ENCODE data around the gene COPS3.

The COPS3 gene

DNA sequence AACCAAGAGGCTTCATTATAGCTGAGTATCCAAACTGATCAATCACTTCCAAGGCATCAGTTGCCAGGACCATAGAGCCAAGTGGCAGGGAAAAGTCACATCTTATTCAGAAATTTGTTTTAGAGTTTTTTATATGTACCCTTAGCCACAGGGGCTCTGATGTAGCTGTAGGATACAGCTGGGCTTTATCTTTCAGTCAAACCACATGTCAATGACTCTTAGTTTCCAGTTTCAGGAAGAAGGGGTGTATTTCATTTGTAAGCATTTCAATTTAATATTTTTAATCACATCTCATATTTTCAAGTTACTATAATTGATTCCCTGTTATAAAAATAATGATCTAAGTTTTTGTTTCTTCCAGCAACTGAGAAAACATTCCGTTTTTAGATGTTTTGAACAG is 41.2 kb downstream of the COPS3 start:
- no peak for DNase-seq

DNA sequence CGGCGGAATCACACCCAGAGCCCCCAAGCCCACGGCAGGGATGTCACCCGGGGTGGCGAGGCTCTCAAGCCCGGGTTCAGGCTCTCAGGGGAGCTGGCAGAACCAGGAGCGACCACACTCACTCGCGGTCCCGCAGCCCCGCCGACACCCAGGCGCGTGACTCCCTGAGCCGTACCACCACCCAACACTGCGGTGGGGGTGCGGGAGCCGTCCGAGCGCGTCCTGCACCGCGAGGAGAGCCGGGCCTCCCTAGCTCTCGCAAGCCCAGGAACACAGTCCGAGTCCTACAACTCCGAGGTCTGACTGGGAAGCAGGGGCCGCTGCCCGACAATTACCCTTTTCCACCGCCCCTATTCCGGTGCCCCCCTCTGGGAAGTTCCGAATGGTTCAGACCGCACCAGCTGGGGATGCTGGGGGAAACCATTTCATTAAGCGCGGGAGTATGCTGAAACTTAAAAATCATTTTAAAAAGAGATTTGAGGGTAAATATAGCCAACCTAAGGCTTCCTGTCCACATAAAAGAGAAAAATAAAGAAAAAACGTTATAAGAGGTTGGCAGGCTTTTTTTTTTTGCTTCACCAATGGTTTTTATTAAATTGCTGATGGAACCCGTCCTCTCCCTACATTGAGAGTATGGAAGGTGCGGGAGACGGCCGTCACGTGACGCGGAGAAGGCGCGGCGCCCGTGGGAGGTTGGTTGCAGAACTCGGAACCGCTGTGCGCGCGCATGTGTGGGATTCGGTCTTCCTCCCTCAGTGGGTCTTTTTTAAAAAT is 43.8 kb downstream of the COPS3 start, which contains the start of gene FLCN:
TSS of gene FLCN (minus strand) at position 143 of the 774 bp plus-strand sequence. CDS start 9,031 bp downstream, outside the sequence.
- DNase-seq: peak; percentile 65 to 75

DNA sequence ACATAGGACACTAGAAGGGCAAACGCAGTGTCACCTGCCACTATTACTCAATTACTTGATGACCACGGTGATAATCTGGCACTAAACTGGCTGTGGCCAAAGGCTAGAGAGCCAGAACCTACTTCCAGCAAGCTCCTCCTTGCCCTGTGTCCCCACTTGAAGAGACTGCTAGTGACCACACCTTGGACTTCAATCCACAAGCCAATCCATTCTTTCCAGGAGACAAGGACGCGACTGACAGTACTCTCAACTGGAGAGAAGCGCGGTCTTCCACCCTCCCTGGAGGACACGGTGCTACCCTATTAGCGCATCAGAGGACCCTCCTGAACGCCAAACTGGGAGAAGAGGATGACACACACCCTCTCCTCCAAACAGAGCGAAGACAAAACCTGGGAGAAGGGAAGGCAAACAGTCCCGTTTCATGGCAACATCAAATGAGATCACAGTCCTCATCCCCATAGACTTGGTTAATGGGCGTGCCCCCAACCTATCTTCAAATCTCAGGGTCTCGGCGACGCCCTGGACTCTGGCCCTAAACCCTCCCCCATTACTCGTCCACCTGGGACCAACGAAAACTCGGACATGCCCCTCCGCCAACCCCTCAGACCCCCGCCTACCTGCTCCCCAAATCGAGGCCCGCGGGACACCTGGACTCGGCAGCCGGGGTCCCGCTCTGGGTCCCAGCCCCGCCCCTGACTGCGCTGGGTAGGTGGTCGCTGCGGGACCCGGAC is 44.6 kb downstream of the COPS3 start:
- no peak for DNase-seq

DNA sequence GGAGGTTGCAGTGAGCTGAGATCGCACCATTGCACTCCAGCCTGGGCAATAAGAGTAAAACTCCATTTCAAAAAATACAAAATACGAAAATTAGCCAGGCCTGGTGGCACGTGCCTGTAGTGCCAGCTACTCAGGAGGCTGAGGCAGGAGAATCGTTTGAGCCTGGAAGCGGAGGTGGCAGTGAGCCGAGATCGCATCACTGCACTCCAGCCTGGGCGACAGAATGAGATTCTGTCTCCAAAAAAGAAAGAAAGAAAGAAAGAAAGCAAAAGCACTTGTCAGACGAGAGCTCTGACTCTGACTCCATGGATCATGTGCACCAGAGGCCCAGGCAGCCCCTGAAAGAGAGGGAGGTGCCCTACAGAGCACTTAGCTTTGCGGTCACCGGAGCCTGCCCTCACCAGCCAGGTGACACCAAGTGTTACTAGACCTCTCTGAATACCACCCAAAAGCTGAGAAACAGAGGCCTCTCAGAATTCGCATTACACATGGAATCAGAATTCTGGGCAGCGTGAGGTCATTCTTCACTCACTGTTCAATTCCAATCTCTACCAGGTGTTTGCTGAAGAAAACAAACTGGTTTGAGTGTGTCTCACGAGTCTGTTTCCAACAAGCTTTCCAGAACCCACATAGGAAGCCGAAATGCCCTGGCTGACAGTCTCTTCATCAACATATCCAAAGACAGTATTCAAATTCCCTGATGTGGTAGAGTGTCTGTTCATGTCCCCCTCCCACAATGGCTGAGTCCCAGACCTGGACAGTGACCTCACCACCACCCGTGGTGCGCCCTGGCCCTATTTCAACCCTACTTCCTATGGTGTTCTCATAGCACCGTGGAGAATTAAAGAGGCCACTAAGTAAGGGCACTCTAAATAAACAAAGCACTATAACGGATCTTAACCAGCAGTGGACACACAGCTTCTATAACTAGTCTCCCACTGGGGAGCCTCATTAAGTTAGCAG is 45.6 kb downstream of the COPS3 start:
- peak in 1 of 2 experiments; percentile 3 for DNase-seq

DNA sequence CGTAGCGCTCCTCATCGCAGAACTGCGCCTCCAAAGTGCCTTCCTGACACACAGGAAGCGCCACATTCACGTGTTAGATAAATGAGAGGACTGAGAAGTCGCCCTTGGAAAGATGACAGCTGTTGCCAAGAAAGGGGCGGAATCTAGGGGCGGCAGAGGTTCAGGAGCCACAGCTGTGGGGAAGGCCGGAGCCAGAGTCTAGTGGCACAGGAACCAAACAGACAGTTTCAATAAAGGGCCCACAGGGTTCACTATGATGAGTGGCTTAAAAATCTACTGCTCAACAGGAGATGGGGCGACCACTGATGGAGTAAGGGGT is 48.8 kb downstream of the COPS3 start:
- DNase-seq: no peak

DNA sequence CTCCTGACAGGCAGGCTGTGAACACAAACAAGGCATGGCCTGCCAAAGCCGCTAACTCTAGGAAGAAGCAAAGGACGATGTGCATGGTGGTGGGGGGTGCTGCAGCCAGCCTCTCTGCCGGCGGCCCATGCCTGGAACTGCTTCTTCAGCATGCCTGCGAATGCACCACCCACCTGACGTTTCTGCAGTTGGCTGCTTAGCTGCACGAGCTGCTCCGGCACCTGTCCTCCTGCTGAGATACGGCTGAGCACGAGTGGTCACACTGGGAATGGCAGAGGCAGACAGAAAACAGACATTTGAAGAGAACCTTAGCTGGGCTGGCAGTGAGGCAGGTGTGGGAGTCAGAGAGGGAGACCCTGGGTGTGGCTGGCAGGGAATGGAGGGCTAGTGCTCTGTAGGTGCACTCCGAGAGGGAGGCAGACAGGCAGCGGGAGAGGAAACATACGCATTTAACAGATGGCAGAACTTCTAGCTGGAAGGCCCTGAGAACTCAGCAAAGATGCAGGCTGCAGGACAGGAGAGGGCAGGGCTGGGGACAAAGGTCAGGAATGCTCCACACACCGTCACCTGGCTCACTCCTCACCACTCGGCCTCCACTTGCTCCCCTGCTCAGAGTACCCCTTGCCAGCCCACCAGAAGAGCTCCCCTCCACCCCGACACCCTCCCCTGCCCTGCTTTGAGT is 49.3 kb downstream of the COPS3 start:
- DNase-seq: no peak

DNA sequence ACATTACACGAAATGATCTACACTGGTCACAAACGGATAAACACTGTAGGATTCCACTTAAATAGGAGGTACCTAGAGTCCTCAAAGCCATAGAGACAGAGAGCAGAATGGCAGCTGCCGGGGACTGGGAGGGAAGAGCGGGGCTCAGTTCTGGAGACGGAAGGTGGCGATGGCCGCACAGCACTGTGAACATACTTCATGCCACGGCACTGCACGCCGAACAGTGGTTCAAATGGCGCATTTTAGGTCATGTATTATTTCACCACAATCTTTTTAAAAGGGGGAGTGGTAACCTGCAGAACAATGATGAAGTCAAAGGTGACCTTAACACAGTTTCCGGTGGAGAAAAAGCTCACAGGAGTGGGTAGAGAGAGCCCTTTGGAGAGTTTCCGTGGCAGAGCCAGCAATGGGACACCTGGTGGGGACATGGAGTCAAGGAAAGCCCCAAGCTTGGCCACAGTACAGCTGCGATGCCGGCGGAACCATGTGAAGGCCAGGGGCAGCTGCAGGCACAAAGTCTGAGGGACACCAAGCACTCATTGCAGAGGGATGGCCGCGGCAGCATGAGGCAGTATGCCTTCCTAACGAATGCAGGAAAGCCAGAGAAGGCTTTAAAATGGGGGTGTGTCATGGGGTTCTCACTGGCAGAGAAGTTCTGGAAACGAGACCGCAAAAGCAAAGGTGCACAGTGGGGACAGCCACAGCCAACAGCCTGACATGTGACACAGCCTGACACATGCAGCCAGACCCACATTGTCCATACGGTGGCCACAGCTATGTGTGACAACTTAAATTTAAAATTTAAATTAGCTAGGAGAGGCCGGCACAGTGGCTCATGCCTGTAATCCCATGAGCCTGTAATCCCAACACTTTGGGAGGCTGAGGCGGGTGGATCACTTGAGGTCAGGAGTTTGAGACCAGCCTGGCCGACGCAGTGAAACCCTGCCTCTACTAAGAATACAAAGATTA is 51.3 kb downstream of the COPS3 start:
- no peak for DNase-seq

DNA sequence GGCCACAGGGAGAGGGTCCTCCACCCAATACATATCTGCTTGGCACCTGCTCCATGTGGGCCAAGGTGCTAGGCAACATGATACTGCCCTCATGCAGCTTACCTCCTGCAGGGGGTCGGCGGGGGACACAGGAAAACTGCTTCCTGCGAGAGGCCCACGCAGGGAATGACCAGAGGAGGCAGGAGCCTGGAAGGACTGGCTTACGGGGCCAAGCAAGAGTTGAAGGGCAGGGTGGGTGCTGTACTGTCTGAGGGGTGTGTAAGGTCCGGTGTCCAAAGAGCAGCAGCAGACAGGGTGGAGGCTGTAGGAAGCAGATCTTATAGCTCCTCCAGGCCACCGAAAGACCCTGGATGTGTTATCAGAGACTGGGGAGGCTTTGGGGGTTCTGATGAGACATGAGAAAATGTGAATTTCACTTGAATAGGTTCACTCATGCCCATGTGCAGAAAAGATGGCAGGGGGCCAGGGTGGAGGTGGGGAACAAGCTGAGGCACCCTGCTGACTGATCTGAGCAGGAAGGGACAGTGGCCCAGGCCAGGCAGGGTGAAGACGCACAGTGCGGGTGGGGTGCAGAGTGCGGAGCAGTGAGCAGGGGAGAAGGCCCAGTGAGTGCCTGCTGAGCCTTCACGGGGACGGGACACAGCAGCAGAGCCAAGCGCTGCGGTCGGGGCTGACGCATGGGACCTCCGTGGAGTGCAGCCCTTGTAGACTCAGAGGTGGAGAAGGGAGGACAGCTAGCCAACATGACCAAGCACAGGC is 52.3 kb downstream of the COPS3 start:
- no peak for DNase-seq

DNA sequence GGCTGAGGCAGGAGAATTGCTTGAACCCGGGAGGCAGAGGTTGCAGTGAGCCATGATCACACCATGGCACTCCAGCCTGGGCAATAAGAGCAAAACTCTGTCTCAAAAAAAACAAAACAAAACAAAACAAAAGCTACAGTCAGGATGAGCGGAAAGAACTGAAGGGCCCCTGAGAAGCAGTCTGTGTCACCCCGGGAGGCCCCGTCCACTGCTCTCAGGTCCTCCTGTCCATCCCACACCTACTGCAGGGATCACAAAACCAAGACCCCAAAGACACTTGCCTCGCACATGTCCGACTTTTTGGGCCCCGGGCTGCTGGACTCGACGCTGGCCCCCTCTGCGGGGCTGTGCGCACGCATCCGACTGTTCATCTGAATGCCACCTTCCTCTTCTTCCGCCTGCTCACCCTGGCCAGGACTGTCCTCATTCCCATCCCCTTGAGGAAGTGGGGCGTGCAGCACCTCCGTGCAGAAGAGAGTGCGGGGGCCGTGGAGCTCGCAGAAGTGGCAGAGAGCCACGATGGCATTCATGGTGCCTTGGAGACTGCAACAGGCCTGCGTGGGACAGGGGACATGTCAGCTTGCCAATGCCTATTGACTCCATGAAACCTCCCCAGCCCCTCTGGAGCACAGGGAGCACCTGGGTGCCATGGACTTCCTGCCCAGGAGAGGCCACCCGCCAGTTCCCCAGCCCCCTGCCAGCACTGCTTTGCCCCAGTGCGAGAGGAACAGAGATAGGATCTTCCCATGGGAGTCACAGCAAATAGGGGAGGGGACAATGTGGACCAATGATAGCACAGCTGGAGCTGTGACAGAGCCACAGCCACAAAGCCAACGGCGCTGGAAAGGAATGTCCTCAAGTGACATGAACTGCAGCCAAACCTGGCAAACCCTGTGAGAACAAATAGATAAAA is 53.2 kb downstream of the COPS3 start:
- no peak for DNase-seq

DNA sequence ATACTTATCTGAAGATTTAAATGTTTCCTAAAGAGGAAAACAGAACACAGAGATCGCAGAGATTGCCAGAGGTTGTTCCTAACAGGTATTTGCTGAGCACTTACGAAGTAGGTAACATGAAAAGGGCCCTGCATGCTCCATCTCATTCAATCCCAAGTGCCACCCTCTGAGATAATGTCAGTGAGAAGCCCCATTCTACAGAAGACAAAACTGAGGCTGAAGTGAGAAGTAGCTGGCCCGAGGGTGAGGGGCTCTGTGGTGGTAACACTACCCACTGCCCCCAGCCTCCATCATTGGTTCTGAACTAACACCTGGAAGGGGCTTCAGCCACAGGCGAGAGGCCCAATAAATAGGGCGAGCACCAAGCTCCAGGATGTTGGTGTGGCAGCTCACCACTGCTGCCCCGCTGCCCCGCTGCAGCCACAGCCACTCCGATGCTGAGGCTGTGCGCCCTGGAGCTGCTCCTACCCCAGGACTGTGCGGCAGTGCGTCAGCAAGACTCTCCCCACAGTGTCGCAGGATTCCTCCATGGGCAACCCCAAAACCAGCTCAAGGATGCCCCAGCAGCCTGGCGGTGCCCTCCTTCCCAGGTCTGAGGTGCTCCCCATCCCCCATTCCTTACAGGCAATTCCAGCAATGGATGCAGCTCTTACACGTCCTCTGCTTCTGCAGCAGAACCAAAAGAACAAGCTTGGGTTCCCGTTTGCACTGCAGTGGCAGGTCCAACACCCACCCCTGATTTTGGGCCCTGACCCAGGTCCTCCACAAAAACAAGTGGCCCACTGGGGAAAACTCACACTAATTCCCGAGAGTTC is 54.4 kb downstream of the COPS3 start:
- no peak for DNase-seq

DNA sequence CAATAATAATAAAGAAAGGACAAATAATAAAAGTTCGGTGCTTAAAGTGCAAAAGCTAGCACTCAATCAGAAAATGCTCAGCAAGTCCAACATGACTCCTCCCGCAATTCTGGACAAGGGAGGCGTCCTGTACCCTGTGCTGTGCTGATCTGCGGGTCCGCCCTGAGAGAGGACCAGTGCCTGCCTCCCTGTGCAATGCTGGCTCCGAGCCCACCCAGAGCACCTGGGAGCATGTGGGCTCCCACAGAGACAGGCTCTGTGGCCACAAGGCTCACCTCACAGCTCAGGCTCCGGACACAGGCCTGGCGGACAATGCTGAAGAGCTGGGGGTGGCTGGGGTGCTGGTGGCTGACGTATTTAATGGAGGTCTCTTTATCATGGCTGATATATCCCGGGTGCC is 55.1 kb downstream of the COPS3 start:
- no peak for DNase-seq

DNA sequence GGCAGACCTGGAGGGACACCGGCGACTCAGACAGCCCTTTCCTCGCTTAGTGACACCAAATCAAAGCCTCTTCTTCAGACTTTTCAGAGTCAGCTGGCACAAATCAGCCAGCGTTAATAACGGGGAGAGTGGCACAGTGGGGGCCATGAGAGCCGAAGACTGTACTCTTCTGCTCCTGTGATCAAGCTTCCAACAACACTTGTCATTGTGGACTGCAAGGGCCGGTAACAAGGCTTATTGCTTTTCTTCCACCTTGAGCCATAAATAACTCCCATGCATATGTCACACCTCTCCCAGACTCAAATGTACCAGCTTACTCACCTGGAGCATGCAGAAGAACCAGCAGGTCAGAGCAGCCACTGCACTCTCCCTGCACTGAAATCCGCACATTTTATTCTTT is 56.9 kb downstream of the COPS3 start:
- no peak for DNase-seq

DNA sequence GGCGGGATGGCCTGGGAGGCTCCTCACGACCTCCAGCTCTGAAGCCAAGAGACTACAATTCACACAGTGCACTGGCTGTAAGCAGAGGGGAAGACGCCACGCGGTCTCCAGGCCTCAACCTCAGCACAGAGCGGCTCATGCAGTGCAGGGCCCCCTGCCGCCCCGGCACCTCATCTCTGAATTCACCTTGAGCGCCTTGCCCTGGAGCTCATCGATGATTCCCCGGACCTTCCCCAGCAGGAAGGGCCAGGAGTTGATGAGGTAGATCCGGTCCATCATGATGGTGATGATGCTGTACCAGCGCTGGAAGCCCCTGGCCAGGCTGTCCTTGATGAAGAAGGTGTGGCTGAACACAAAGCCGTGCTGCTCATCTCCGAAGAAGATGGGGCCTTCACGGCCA is 57.3 kb downstream of the COPS3 start:
- no peak for DNase-seq

DNA sequence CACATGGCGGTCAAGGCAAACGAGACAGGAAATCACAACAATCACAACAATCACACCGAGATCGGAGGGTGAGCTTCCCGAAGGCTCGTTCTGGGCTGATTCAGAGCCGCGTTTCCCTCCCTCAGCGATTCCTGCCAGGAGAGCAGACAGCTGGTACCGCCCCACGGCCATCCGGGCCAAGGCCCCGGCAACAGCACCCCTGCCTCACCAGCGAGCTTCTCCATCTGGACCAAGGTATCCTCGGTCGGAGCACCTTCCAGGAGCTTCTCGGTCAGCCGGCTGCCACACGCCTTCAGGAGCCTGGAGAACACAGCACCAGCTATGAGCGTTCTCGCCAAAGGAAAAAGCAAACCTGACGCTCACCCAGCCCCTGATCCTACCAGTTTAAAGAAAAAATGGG is 59.7 kb downstream of the COPS3 start:
- DNase-seq: no peak

DNA sequence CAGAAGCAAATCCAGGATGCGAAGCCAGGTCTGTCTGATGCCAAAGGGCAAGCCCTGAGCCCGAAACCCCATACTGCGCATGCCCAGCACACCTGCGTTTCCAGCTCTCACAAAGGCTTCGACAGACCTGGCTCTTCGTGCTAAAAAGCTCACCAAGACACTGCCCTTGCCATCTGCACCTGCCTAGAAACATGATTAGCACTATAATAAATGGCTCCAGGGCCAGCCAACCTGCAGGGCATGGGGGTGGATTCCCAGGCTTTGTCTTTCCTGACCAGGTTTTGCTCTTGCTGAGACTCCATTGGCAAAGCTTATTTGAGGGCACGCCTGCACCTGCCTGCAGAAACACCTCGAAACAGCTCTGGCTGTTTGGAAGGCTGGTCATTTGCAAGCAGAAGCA is 60.5 kb downstream of the COPS3 start:
- peak in 1 of 2 experiments; percentile 44 for DNase-seq

DNA sequence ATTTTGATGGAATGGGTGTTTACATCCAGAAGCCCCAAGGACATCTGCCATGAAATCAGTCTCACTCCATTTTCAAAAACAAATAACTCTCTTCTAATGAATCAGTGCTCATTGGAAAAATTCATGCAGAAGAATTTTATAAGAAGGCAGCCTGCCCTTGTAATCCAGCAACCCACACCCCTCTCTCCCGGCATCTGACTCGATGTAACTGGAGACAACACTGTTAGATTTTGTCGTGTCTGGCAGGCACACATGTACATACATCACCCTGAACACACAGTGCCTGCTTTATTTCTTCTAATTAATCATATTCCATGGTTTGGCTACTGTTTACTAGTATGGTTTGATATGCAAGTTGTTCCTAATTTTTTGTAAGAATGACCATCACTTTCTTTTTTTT is 63.1 kb downstream of the COPS3 start:
- no peak for DNase-seq

DNA sequence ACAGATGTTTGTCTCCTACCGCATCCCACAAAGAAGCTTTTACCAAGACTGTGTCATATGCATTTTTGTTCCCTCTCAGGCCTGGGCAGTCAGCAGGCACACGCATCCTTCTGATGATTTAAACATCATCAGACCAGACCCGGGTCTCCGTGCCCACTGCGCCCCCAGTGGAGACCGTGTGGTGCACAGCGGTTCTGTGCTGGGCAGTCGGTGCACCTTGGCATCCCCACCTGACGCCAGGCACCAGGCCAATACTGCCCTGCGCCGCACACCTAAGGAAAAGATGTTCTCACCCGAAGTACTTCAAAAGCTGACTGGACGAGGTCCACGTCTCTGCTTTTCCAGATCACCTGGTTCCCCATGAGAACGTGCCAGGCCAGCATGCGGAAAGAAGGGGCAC is 64.3 kb downstream of the COPS3 start:
- DNase-seq: no peak

DNA sequence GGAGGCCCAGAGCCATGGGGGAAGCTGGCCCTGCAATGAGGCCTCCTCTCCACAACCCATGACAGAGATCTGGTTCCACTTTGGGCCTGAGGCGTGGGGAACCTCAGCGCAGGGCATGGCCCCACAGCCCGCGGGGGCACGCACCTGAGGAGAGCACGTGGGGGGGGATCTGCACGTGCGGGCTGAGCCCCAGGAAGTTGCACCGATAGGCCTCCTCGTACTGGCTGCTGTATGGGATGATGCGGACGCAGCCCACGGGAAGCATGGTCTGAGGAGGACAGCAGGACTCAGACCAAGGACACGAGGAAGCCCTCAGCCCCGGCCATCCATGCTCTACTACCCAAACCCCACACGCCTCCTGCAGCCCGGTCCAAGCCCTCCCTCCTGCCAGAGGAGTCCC is 64.8 kb downstream of the COPS3 start:
- no peak for DNase-seq

DNA sequence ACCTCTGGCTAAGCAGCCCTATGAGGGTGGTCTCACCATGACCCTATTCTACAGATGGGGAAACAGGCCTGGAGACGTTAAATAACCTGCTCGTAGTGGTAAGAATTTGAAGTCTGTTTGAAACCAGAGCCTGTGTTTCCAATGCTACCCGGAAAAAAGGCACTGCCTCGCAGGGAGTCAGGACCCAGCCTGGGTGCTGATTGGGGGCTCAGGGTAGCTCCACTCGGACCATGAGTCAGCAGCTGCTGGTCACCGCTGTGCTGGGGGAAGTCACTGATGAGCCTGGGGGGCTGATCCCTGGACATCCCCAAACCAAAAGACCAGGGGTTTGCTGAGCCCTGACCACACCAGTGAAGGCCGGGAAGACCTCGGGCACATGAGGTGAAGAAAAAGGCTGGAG is 65.5 kb downstream of the COPS3 start:
- no peak for DNase-seq
